OCI-LY1 (cell line): ENCODE results near the gene SF3A1.
A peak's percentile ranks its signal among the peaks of the same experiment; 100 is the strongest.

Experiments used
- CTCF ChIP-seq: fragments of 200-600 bp; sonication (generic), shearing (Covaris generic); IDR thresholded peaks from 2 replicates; pipeline ENCODE4 v1.5.1; 2017; ENCODE audit warnings: mild to moderate bottlenecking, antibody characterized with exemption, low read length, moderate library complexity, mixed read lengths
- EZH2 ChIP-seq: fragments of 200-600 bp; sonication (generic), shearing (Covaris generic); IDR thresholded peaks from 2 replicates; pipeline ENCODE4 v1.8.0; 2017; ENCODE audit warnings: borderline replicate concordance, mixed run types, mild to moderate bottlenecking, antibody characterized with exemption, low read length, moderate library complexity, mixed read lengths

- peak; percentile 35; the same call in 1 of the 2 replicates for TF ChIP-seq CTCF
- no peak for TF ChIP-seq EZH2
Measured at GRCh38 chr22:30327864-30328345, 28.8 kb downstream of the SF3A1 start.
